HG03460 (cell line): ENCODE measurements around the gene CASP9.

Source experiments
- ATAC-seq: cut with Tn5 transposase; IDR thresholded peaks from one replicate; pipeline ENCODE4 v1.9.1; 2021; ENCODE audit not compliant: unreplicated experiment

CASP9 gene

DNA sequence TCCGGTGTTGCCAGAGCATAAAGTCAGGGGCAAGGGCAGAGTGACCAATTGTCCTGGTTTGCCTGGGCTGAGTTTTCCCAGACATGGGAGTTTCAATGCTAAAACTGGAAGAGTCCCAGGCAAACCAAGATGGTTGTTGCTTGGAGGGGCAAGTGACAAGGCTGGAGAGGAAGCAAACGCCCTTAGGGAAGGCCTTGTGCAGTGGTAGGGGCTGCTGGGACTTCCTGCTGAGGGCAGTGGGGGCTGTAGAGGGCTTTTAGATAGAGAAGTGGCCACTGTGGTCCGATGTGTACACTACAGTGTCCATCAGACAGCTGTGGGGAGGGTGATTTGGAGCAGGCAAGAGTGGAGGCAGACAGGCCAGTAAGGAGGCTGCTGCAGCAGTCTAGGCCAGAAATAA is 74.4 kb downstream of the CASP9 start:
- no peak for ATAC-seq

DNA sequence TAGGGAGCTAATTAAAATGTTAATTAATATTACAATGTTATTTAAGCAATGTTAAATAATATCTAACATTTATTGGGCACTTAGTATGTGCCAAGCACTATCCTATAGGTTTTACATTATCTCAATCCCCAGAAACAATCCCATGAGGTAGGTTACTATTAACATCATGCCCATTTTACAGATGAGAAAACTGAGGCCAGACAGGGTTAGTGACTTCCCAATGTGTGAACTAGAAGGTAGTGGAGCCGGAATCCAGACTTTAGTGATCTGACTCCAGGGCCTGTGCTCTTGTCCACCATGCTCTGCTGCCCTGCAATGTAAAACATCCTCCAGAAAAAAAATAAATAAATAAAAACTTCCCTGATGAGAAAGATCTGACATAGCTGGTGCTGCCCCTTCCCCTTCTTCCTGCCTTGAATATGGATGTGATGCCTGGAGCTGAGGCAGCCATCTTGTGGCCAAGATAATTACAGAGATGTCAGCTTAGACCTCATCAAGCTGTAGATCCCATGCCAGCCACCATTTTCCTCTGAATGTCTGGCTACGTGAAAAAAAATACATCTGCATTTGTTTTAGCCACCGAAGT is 75.0 kb downstream of the CASP9 start:
- no peak for ATAC-seq

DNA sequence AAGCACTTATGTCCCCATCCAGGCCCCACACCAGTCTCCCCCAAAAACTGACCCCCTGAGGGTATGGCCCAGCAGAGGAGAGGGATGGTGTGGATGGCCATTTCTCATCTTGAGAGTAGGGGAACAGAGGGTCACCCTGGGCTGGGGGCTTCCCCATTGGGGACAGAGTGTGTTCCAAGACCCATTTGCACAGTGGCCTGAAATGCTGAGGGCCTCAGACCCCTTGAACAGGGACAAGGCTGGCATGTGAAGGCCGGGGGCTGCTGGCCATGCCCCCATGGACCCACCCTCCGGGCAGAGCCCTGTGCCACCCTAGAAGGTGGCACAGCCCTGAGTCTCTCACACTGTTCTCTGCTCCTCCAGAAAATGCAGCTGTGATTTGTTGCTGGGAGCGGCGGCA is 77.8 kb downstream of the CASP9 start:
- no peak for ATAC-seq

- no peak for ATAC-seq
These were observed 78.5 kb downstream of the CASP9 start for GRCh38 chr1:15445390-15446122.

GRCh38 chr1:15444468-15445389 is 79.3 kb downstream of the CASP9 start:
- ATAC-seq, result no peak

GRCh38 chr1:15443281-15443680 is 80.7 kb downstream of the CASP9 start:
- ATAC-seq, result no peak

DNA sequence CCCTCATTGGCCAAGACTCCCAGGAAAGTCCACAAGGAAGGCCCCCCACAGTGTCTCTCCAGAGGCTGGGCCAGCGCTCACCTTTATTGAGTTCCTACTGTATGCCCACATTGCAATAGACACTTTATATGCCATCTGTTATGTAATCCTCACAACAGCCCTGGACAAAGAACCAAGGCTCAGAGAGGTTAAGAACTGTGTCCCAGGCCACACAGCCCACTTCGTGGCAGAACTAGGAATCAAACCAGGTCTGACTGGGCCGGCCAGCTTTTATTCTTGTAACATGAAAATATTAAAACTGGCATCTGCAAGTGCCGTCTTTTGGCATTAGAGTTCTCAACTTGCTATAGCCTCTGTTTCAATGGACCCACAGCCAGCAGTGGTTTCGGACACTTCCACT is 81.3 kb downstream of the CASP9 start:
- ATAC-seq, result no peak

DNA sequence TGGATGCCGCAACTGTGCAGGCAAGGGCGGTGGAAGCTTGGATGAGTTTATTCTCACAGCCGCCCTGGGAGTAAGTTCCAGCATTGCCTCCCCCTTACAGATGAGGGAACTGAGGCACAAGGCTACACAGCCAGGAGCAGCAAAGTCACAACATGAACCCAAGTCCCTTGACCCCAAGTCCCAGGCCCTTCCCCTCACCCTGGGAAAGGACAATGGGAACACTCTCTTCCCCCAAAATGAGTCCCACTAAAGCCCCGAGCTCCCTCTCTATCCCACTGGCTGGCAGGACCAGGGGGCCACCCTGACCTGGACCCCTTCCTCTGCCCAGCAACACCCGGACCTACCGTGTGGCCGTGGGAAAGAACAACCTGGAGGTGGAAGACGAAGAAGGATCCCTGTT is 81.9 kb downstream of the CASP9 start:
- ATAC-seq, result no peak
